WERI-Rb-1 (cell line): Measurements from ENCODE around the gene LRRC46.

ENCODE experiments used
- DNase-seq: peaks from one replicate; pipeline ENCODE4 v3.0.0-alpha.2; 2020
- H3K27ac ChIP-seq: fragments of 250-450 bp; sonication (Bioruptor Pico); 2 replicates; pipeline ENCODE4 v1.5.1; 2020; ENCODE audit warnings: mild to moderate bottlenecking, moderate library complexity
- H3K27me3 ChIP-seq: fragments of 250-450 bp; sonication (Bioruptor Pico); 2 replicates; pipeline ENCODE4 v1.5.1; 2021; ENCODE audit warnings: mild to moderate bottlenecking, low read depth, moderate library complexity; ENCODE audit not compliant: insufficient read depth, severe bottlenecking
- H3K36me3 ChIP-seq: fragments of 250-450 bp; sonication (Bioruptor Pico); 2 replicates; pipeline ENCODE4 v1.5.1; 2020; ENCODE audit warnings: mild to moderate bottlenecking, moderate library complexity
- H3K4me3 ChIP-seq: 2 replicates; pipeline ENCODE4 v1.5.1; 2011; ENCODE audit warnings: low read depth, mild to moderate bottlenecking, control low read depth, low read length
- H3K9me3 ChIP-seq: fragments of 250-450 bp; sonication (Bioruptor Pico); 2 replicates; pipeline ENCODE4 v1.5.1; 2021; ENCODE audit warnings: mild to moderate bottlenecking, moderate library complexity; ENCODE audit not compliant: severe bottlenecking
- TF ChIP-seq, protein P1 (sequence below): IDR thresholded peaks from 2 replicates; pipeline ENCODE4 v1.5.1; 2011; ENCODE audit warnings: low read depth, mild to moderate bottlenecking, control low read depth, inconsistent platforms, low read length

Gene LRRC46

DNA sequence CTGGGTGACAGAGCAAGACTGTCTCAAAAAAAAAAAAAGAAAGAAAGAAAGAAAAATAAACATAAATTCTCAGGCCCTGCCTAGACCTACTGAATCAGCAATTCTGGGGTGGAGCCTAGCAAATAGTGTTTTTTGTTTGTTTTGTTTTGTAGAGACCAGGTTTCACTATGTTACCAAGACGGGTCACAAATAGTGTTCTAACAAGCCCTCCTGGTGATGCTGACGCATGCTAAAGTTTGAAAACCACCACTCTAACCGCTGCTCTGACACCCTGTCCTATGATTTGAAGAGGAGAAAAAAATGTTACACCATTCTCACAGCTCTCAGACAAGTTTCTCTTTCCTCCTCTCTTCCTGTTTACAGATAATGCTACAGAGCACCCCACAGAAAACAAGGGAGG lies 1.6 kb upstream of the LRRC46 start:
- no peak for DNase-seq
- H3K27ac ChIP-seq = no peak overlapping the region
- no peak overlapping the region for H3K4me3 ChIP-seq
- H3K27me3 ChIP-seq = no peaks in the 10 kb centered on the region
- TF ChIP-seq, protein P1, sequence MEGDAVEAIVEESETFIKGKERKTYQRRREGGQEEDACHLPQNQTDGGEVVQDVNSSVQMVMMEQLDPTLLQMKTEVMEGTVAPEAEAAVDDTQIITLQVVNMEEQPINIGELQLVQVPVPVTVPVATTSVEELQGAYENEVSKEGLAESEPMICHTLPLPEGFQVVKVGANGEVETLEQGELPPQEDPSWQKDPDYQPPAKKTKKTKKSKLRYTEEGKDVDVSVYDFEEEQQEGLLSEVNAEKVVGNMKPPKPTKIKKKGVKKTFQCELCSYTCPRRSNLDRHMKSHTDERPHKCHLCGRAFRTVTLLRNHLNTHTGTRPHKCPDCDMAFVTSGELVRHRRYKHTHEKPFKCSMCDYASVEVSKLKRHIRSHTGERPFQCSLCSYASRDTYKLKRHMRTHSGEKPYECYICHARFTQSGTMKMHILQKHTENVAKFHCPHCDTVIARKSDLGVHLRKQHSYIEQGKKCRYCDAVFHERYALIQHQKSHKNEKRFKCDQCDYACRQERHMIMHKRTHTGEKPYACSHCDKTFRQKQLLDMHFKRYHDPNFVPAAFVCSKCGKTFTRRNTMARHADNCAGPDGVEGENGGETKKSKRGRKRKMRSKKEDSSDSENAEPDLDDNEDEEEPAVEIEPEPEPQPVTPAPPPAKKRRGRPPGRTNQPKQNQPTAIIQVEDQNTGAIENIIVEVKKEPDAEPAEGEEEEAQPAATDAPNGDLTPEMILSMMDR = no peak
- H3K36me3 ChIP-seq = peaks cover 33% of the 10 kb centered on the region
- no peaks in the 10 kb centered on the region for H3K9me3 ChIP-seq

GRCh38 chr17:47830396-47831002 lies 971 bp upstream of the LRRC46 start:
- TF ChIP-seq, protein P1 = no peak
- no peaks in the 10 kb centered on the region for H3K9me3 ChIP-seq
- peak overlapping the region; percentile 78 for H3K4me3 ChIP-seq
- DNase-seq = peak; percentile 45
- peaks cover 28% of the 10 kb centered on the region for H3K36me3 ChIP-seq
- peak overlapping the region; percentile 70 for H3K27ac ChIP-seq
- no peaks in the 10 kb centered on the region for H3K27me3 ChIP-seq

DNA sequence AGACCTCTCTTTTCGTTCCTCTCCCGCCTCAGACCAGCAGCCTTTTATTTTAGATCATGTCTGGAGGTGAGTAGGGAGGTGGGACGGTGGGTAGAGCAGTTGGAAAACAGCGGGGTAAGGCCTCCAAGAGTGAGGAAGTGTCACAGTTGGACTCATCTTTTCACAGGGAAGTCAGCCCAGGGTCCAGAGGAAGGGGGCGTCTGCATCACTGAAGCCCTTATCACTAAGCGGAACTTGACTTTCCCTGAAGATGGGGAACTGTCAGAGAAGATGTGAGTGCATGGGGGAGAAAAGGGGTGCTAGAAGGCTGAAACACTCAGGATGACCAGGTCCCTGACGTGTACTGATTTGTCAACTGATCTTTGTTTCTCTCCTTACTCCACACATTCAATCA lies 461 bp downstream of the LRRC46 start:
- no peak for DNase-seq
- H3K36me3 ChIP-seq = peaks cover 26% of the 10 kb centered on the region

GRCh38 chr17:47834756-47835155 lies 3.3 kb downstream of the LRRC46 start:
- H3K36me3 ChIP-seq = peaks cover 36% of the 10 kb centered on the region

More for the DNA sequence above, 461 bp downstream of the LRRC46 start:
- H3K27me3 ChIP-seq = no peaks in the 10 kb centered on the region
- peak overlapping the region; percentile 78 for H3K4me3 ChIP-seq
- TF ChIP-seq, protein P1 = no peak
- peak overlapping the region; percentile 5 for H3K27ac ChIP-seq
- H3K9me3 ChIP-seq = no peaks in the 10 kb centered on the region

GRCh38 chr17:47836601-47837000 lies 5.1 kb downstream of the LRRC46 start:
- DNase-seq = no peak
- no peaks in the 10 kb centered on the region for H3K9me3 ChIP-seq
- H3K36me3 ChIP-seq = peaks cover 43% of the 10 kb centered on the region
- no peak overlapping the region for H3K4me3 ChIP-seq
- TF ChIP-seq, protein P1 = no peak
- H3K27me3 ChIP-seq = no peaks in the 10 kb centered on the region
- H3K27ac ChIP-seq = no peak overlapping the region

More at GRCh38 chr17:47834756-47835155, 3.3 kb downstream of the LRRC46 start:
- no peak overlapping the region for H3K27ac ChIP-seq
- H3K27me3 ChIP-seq = no peaks in the 10 kb centered on the region
- no peaks in the 10 kb centered on the region for H3K9me3 ChIP-seq
- no peak overlapping the region for H3K4me3 ChIP-seq
- TF ChIP-seq, protein P1 = no peak
- no peak for DNase-seq
